ENCODE results near the gene HTR2B. TPM values are rescaled to one million over a fixed set of nuclear protein-coding genes. Genes with fewer than 3 reads are reported as not detected.
"Not testable (repeated sequence)": the region's sequence is repeated elsewhere in the genome, so short reads cannot be mapped to it uniquely, and the experiment has no call there.

The HTR2B gene
- total and polyA plus RNA-seq, 7 donors: 0.23 to 18.3 (median 7.6) TPM; not detected in 1

- no peak overlapping the region for H3K27ac ChIP-seq
- DNase-seq: no peak
- intact Hi-C loops (cut with DNase I): no loop called here
- no peak for TF ChIP-seq POLR2A (IDR thresholded peaks at IDR 0.05)
- TF ChIP-seq EP300 (IDR thresholded peaks at IDR 0.05): no peak
- TF ChIP-seq CTCF (IDR thresholded peaks at IDR 0.05): no peak
- TF ChIP-seq POLR2AphosphoS5 (IDR thresholded peaks at IDR 0.05): no peak
- H3K36me3 ChIP-seq: peaks cover 20 to 76% (median 38%) of the 10 kb centered on the region in 4 donors
- H3K9me3 ChIP-seq: no peaks in the 10 kb centered on the region
- no peak overlapping the region for H3K4me3 ChIP-seq
- WGBS, 2 donors: 26 to 70% methylated on average over 4 of the region's 4 CpGs
- no peaks in the 10 kb centered on the region for H3K27me3 ChIP-seq
- H3K4me1 ChIP-seq: no peaks in the 10 kb centered on the region
Measured at GRCh38 chr2:231088754-231089153, 36.1 kb downstream of the HTR2B start.

DNA sequence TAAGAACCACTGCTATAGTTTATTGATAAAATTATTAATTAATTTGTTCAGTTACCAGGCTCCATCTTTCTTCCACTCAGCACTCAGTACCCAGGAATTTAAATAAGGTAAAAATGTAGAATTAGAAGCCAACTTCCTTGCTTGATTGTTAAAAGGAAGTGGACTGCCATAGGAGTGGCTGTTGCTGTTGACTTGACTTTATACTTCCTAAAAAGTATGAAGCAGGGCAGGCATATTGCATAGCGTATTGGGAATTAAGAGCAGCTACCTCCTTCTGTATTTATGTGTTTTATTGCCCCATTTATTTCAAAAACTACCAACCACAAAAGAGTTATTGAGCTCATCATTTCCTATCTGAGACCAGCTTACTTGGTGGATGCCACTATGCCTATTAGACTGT is 40.3 kb downstream of the HTR2B start:
- H3K27me3 ChIP-seq: no peaks in the 10 kb centered on the region
- DNase-seq: no peak
- intact Hi-C loops (cut with DNase I): no loop called here
- no peak overlapping the region for H3K4me3 ChIP-seq
- no peaks in the 10 kb centered on the region for H3K4me1 ChIP-seq
- no peaks in the 10 kb centered on the region for H3K9me3 ChIP-seq
- TF ChIP-seq CTCF (IDR thresholded peaks at IDR 0.05): no peak
- TF ChIP-seq EP300 (IDR thresholded peaks at IDR 0.05): no peak
- no peak for TF ChIP-seq POLR2A (IDR thresholded peaks at IDR 0.05)
- TF ChIP-seq POLR2AphosphoS5 (IDR thresholded peaks at IDR 0.05): no peak
- no peak overlapping the region for H3K27ac ChIP-seq
- WGBS, 2 donors: 86 to 89% methylated on average over 1 of the region's 1 CpG
- peaks cover 28 to 100% (median 73%) of the 10 kb centered on the region in 4 donors for H3K36me3 ChIP-seq

- Histone ChIP-seq H3K9me3 (no peaks in the 10 kb centered on the region), H3K4me3 (no peak overlapping the region), H3K27me3 (no peaks in the 10 kb centered on the region), H3K4me1 (no peaks in the 10 kb centered on the region), H3K36me3 (peaks cover 7 to 96% (median 19%) of the 10 kb centered on the region in 4 donors), H3K27ac (no peak overlapping the region)
- no peak for TF ChIP-seq EP300 (IDR thresholded peaks at IDR 0.05)
- TF ChIP-seq POLR2AphosphoS5 (IDR thresholded peaks at IDR 0.05): no peak
- no peak for TF ChIP-seq POLR2A (IDR thresholded peaks at IDR 0.05)
- no peak for TF ChIP-seq CTCF (IDR thresholded peaks at IDR 0.05)
- 61 to 86% methylated on average over 1 of the region's 1 CpG for WGBS, 2 donors
- intact Hi-C loops (cut with DNase I): no loop called here
- DNase-seq: no peak
Measured at GRCh38 chr2:231069379-231070054, 55.3 kb downstream of the HTR2B start.

DNA sequence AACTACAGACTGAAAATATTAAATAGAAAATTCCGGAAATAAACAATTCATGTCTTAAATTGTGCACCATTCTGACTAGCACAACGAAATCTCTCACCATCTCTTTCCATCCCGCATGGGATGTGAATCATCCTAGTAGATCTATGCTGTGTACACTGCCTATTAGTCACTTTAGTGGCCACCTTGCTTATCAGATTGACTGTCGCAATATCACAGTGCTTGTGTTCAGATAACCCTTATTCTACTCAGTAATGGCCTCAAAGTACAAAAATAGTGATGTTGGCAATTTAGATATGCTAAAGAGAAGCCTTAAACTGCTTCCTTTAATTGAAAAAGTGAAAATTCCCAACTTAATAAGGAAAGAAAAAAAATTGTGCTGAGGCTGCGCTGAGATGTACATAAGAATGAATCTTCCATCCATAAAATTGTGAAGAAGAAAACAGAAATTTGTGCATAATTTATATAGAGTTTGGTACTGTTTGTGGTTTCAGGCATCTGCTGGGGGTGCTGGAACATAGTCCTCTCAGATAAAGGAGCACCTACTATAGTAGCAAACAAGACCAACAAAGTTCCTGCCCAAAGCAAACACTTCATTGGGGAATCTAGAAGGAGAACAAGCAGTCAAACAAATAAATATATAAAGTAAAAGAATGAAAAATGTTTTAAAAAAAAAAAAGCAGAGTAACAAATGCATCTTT is 56.2 kb downstream of the HTR2B start:
- Histone ChIP-seq H3K4me1 (no peaks in the 10 kb centered on the region), H3K27ac (no peak overlapping the region), H3K9me3 (no peaks in the 10 kb centered on the region), H3K27me3 (no peaks in the 10 kb centered on the region), H3K36me3 (peaks cover 7 to 97% (median 21%) of the 10 kb centered on the region in 4 donors), H3K4me3 (no peak overlapping the region)
- WGBS, 2 donors: 75 to 92% methylated on average over 5 of the region's 5 CpGs
- TF ChIP-seq POLR2A (IDR thresholded peaks at IDR 0.05) (no peak), CTCF (IDR thresholded peaks at IDR 0.05) (no peak), POLR2AphosphoS5 (IDR thresholded peaks at IDR 0.05) (no peak), EP300 (IDR thresholded peaks at IDR 0.05) (no peak)
- DNase-seq: no peak
- intact Hi-C loops (cut with DNase I): no loop called here

- H3K4me3 ChIP-seq; H3K4me1 ChIP-seq; H3K27ac ChIP-seq; DNase-seq; intact Hi-C loops (cut with DNase I); H3K9me3 ChIP-seq; H3K27me3 ChIP-seq: not testable (repeated sequence)
- peaks cover 7 to 99% (median 25%) of the 10 kb centered on the region in 4 donors for H3K36me3 ChIP-seq
- WGBS, 2 donors: 84 to 91% methylated on average over 8 of the region's 8 CpGs
Measured at GRCh38 chr2:231067531-231067930, 57.3 kb downstream of the HTR2B start.
